HepG2 (cell line): ENCODE data around the gene PSME3IP1. TPM values are rescaled to one million over a fixed set of nuclear protein-coding genes. Genes with fewer than 3 reads are reported as not detected.

ENCODE experiments used
- ATAC-seq: fragments of 200-7000 bp; cut with Tn5 transposase; 3 replicates; pipeline ENCODE4 v1.9.1; 2020; ENCODE audit warnings: mild to moderate bottlenecking, moderate library complexity
- BruUV-seq: library from RNA; stranded (reverse); fragments of 400-500 nt; replicated peaks from 2 replicates; lab custom pipeline; 2021; lab: Mats Ljungman, UMichigan
- CTCF ChIA-PET: fragments of 300-600 bp; formaldehyde crosslinking; extraction: SDS; loops from one replicate; lab custom pipeline; 2021; ENCODE audit warnings: low total read pairs, inconsistent platforms, low intra/inter-chr PET ratio; lab: Yijun Ruan, JAX
- POLR2A ChIA-PET: fragments of 350-600 bp; sonication (Branson Sonifier 250); formaldehyde crosslinking; loops from one replicate; lab custom pipeline; 2020; ENCODE audit warnings: antibody characterized with exemption, inconsistent platforms; lab: Yijun Ruan, JAX
- DNase-seq: peaks from one replicate; pipeline ENCODE4 v3.0.0-alpha.2; 2015; ENCODE audit warnings: low spot score
- FAIRE-seq: peaks from 3 replicates; lab custom pipeline; 2011; peaks lifted over from hg19 to GRCh38; lab: Jason Lieb, UNC
- H2AFZ ChIP-seq: one replicate; pipeline ENCODE4 v1.6.1; 2011; ENCODE audit warnings: low read length, inconsistent platforms
- H3K27ac ChIP-seq: fragments of 300-600 bp; 3 replicates; pipeline ENCODE4 v1.8.0; 2011; ENCODE audit warnings: mixed run types, mild to moderate bottlenecking, mixed read lengths, low read length, inconsistent platforms; ENCODE audit not compliant: insufficient read depth; ENCODE audit errors: extremely low read length
- H3K27me3 ChIP-seq, 2 experiments: fragments of 200-600 bp in 1 of 2; 2 replicates in 1 of 2; 3 replicates in 1 of 2; pipeline versions ENCODE4 v1.6.0 to v1.8.0; 2011; ENCODE audit warnings: low read length in 2 of 2, mild to moderate bottlenecking in 2 of 2, moderate library complexity in 2 of 2, inconsistent platforms in 1 of 2; ENCODE audit not compliant: insufficient read depth in 2 of 2, control insufficient read depth in 1 of 2
- H3K36me3 ChIP-seq, 2 experiments: fragments of 200-600 bp in 1 of 2; replicated peaks in 1 of 2; 2 replicates in 1 of 2; 3 replicates in 1 of 2; pipeline versions ENCODE4 v1.5.1 to v1.8.0; 2011; ENCODE audit warnings: low read length in 2 of 2, inconsistent platforms in 1 of 2; ENCODE audit not compliant: insufficient read depth in 2 of 2, control insufficient read depth in 1 of 2
- H3K4me1 ChIP-seq: 2 replicates; pipeline ENCODE4 v1.5.1; 2012; ENCODE audit warnings: low read length, inconsistent platforms; ENCODE audit not compliant: insufficient read depth
- H3K4me2 ChIP-seq: 2 replicates; pipeline ENCODE4 v1.6.0; 2011; ENCODE audit warnings: low read depth, low read length, inconsistent platforms
- H3K4me3 ChIP-seq, 3 experiments: fragments of 200-600 bp in 1 of 3; sonication (generic), shearing (Covaris generic) in 1 of 3; replicated peaks in 1 of 3; 2 replicates each; pipeline ENCODE4 v1.5.1; 2011 to 2016; ENCODE audit warnings: low read length in 3 of 3, inconsistent platforms in 2 of 3, low read depth in 2 of 3, mild to moderate bottlenecking in 2 of 3, control low read depth in 1 of 3, mixed read lengths in 1 of 3; ENCODE audit not compliant: insufficient read depth in 1 of 3
- H3K79me2 ChIP-seq: one replicate; pipeline ENCODE4 v1.6.1; 2011; ENCODE audit warnings: low read length, inconsistent platforms; ENCODE audit not compliant: insufficient read depth
- H3K9ac ChIP-seq: 2 replicates; pipeline ENCODE4 v1.6.0; 2011; ENCODE audit warnings: mild to moderate bottlenecking, low read depth, low read length, inconsistent platforms; ENCODE audit not compliant: insufficient read depth
- H3K9me3 ChIP-seq: 2 replicates; pipeline ENCODE4 v1.5.1; 2012; ENCODE audit warnings: mild to moderate bottlenecking, low read length
- H4K20me1 ChIP-seq: 2 replicates; pipeline ENCODE4 v1.6.0; 2011; ENCODE audit warnings: inconsistent platforms, mild to moderate bottlenecking, low read length, moderate library complexity; ENCODE audit not compliant: insufficient read depth
- DRAP1 ChIP-seq: IDR thresholded peaks from 2 replicates; pipeline ENCODE4 v1.6.1; 2016; ENCODE audit warnings: missing genetic modification reagents, missing compliant biosample characterization
- FOXP1 ChIP-seq, 2 experiments: fragments of 450-650 bp in 1 of 2; IDR thresholded peaks; 2 replicates each; pipeline ENCODE4 v1.6.1; 2017 to 2018; ENCODE audit warnings: antibody characterized with exemption in 1 of 2
- KAT7 ChIP-seq: IDR thresholded peaks from 2 replicates; pipeline ENCODE4 v1.6.1; 2018; ENCODE audit warnings: borderline replicate concordance, missing compliant biosample characterization
- RELA ChIP-seq: sonication (generic); formaldehyde crosslinking; IDR thresholded peaks from 2 replicates; pipeline ENCODE4 v1.4.0; 2020; ENCODE audit warnings: missing genetic modification reagents
- TIGD3 ChIP-seq: sonication (generic); formaldehyde crosslinking; IDR thresholded peaks from 2 replicates; pipeline ENCODE4 v1.5.1; 2020; ENCODE audit warnings: mild to moderate bottlenecking, missing genetic modification reagents, borderline replicate concordance
- ZBTB38 ChIP-seq: sonication (generic); formaldehyde crosslinking; IDR thresholded peaks from 2 replicates; pipeline ENCODE4 v1.5.1; 2020; ENCODE audit warnings: mild to moderate bottlenecking, missing genetic modification reagents
- ZNF20 ChIP-seq: sonication (generic); formaldehyde crosslinking; IDR thresholded peaks from 2 replicates; pipeline ENCODE4 v1.4.0; 2020; ENCODE audit warnings: mild to moderate bottlenecking, moderate library complexity, missing genetic modification reagents
- ZNF232 ChIP-seq: sonication (generic); formaldehyde crosslinking; IDR thresholded peaks from 2 replicates; pipeline ENCODE4 v1.4.0; 2020; ENCODE audit warnings: missing genetic modification reagents, borderline replicate concordance
- WGBS: methylation state at CpG from one replicate; pipeline ENCODE4 v1.1.6; 2017; ENCODE audit warnings: low lambda C conversion rate; 5-methylcytosine and 5-hydroxymethylcytosine counted together
- in situ Hi-C: cut with HindIII; loops from 2 replicates; pipeline ENCODE4 v1.10.0; 2017; ENCODE audit warnings: low pct_unique_long_range_greater_than_20kb; ENCODE audit not compliant: extremely low pct_ligation_motif_present
- intact Hi-C: fragments of 100-400 bp; cut with micrococcal nuclease; formaldehyde crosslinking; loops from one replicate; pipeline ENCODE4 v1.10.0; 2022; ENCODE audit not compliant: unreplicated experiment
- polyA plus RNA-seq, 8 experiments: library from polyadenylated mRNA; depleted of rRNA in 3 of 8; stranded (reverse) in 7 of 8; unstranded in 1 of 8; fragments of >200 nt; fragmentation: Illumina TruSeq in 4 of 8; extraction: Trizol in 4 of 8; gene quantifications; 2 replicates each; pipeline versions ENCODE4 v1.2.1 to v1.2.3, GENCODE V29; 2011 to 2016; ENCODE audit warnings: low read depth in 4 of 8, missing spikeins in 1 of 8, mixed read lengths in 1 of 8; ENCODE audit not compliant: insufficient read depth in 1 of 8
- total RNA-seq, 5 experiments: library from RNA; depleted of rRNA; stranded (reverse); fragments of >200 nt; fragmentation: Illumina TruSeq; extraction: Trizol; gene quantifications; 2 replicates each; pipeline ENCODE4 v1.2.3, GENCODE V29; 2016; ENCODE audit warnings: low read depth in 1 of 5
- TF ChIP-seq, protein P1 (sequence below): sonication (generic); formaldehyde crosslinking; IDR thresholded peaks from 2 replicates; pipeline ENCODE4 v1.9.0; 2021; ENCODE audit warnings: missing genetic modification reagents, mild to moderate bottlenecking, borderline replicate concordance

Gene PSME3IP1
- total and polyA plus RNA-seq, 2 of the 13 experiments (the other 11 are each of a cell fraction or from before 2014, with no cell fraction given): 90.8 to 99.8 TPM

- no peak for TF ChIP-seq KAT7 (CRISPR knock-in tag)
- no peak for TF ChIP-seq ZNF20 (CRISPR knock-in tag)
Observed at GRCh38 chr16:57105184-57105583, 80.7 kb downstream of the PSME3IP1 start (continued).

DNA sequence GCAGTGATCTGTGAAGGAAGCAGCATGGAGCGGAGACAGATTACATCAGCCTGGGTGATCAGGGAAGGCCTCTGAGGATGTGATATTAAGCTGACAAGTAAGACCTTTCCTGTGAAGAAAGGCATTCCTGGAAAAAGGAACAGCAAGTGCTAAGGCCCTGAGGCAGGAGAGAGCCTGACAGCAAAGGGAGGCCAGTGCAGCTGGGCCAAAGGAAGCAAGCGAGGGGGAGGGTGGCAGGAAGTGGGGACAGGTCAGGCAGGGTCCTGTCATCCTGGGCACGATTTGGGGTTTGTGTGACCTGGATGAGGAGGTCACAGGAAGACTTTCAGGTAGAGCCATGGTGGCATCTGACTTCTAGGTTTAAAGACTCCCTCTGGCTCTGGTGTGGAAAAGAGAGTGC lies 81.1 kb downstream of the PSME3IP1 start:
- ChIA-PET CTCF (no interaction called here), POLR2A (no interaction called here)
- intact Hi-C loops (no loop called here), in situ Hi-C loops (no loop called here)
- 33% methylated on average over 3 of the region's 3 CpGs for WGBS
- Histone ChIP-seq H3K27me3 (peaks cover 0 to 2% of the 10 kb centered on the region in 2 experiments; a peak in 2 of 5 replicates), H3K9ac (no peak overlapping the region), H3K36me3 (no peaks in the 10 kb centered on the region), H3K4me2 (no peak overlapping the region), H2AFZ (no peak overlapping the region), H4K20me1 (no peaks in the 10 kb centered on the region), H3K27ac (no peak overlapping the region), H3K4me3 (no peak overlapping the region), H3K4me1 (no peaks in the 10 kb centered on the region), H3K79me2 (no peaks in the 10 kb centered on the region), H3K9me3 (no peaks in the 10 kb centered on the region)
- DNase-seq (no peak), ATAC-seq (no peak), FAIRE-seq (no peak)
- BruUV-seq: no TSS peak
- TF ChIP-seq, protein P1, sequence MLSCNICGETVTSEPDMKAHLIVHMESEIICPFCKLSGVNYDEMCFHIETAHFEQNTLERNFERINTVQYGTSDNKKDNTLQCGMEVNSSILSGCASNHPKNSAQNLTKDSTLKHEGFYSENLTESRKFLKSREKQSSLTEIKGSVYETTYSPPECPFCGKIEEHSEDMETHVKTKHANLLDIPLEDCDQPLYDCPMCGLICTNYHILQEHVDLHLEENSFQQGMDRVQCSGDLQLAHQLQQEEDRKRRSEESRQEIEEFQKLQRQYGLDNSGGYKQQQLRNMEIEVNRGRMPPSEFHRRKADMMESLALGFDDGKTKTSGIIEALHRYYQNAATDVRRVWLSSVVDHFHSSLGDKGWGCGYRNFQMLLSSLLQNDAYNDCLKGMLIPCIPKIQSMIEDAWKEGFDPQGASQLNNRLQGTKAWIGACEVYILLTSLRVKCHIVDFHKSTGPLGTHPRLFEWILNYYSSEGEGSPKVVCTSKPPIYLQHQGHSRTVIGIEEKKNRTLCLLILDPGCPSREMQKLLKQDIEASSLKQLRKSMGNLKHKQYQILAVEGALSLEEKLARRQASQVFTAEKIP (CRISPR knock-in tag): no peak
- TF ChIP-seq RELA (CRISPR knock-in tag) (no peak), ZNF232 (CRISPR knock-in tag) (no peak), TIGD3 (no peak), DRAP1 (CRISPR knock-in tag) (no peak), FOXP1 (IDR thresholded peaks at IDR 0.05) (no peak), FOXP1 (CRISPR knock-in tag; IDR thresholded peaks at IDR 0.05) (no peak), ZBTB38 (CRISPR knock-in tag) (no peak)
